ENCODE data around the gene POC1A. TPM values are rescaled to one million over a fixed set of nuclear protein-coding genes. Genes with fewer than 3 reads are reported as not detected.

POC1A gene
- total and polyA plus RNA-seq, 12 donors, result 0.44 to 3.5 (median 1.1) TPM

DNA sequence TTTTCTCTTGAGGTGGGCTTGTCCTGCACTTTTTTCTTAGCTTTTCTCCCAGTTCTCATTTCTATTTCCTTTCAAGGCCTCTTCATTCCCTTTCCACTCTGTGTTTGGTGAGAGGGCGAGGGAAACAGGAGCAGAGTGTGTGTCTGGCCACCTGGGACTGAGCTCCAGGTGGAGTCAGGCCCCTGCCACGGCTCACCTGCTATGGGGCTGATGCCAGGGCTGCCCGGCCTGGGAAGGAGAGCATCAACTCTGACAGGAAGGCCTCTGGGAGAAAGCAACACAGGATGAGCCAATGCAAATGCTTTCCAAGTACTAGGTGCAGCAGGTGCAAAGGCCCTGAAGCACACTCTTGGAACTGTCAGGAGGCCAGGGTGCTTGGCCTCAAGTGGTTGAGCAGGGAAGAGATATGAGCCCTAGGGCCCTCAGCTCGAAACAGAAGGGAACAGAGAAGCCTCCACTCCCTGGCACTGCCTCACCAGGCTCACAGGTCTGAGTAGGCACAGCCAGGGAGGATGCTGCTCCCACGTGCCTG lies 70.6 kb downstream of the POC1A start:
- Histone ChIP-seq H3K27me3 (no peaks in the 10 kb centered on the region), H3K4me3 (no peak overlapping the region), H3K36me3 (no peaks in the 10 kb centered on the region), H3K9me3 (no peaks in the 10 kb centered on the region), H3K4me1 (peaks cover 3 to 26% (median 22%) of the 10 kb centered on the region in 9 donors), H3K27ac (no peak overlapping the region)
- WGBS, 2 donors, result 92 to 94% methylated on average over 5 of the region's 5 CpGs
- TF ChIP-seq, protein P1, sequence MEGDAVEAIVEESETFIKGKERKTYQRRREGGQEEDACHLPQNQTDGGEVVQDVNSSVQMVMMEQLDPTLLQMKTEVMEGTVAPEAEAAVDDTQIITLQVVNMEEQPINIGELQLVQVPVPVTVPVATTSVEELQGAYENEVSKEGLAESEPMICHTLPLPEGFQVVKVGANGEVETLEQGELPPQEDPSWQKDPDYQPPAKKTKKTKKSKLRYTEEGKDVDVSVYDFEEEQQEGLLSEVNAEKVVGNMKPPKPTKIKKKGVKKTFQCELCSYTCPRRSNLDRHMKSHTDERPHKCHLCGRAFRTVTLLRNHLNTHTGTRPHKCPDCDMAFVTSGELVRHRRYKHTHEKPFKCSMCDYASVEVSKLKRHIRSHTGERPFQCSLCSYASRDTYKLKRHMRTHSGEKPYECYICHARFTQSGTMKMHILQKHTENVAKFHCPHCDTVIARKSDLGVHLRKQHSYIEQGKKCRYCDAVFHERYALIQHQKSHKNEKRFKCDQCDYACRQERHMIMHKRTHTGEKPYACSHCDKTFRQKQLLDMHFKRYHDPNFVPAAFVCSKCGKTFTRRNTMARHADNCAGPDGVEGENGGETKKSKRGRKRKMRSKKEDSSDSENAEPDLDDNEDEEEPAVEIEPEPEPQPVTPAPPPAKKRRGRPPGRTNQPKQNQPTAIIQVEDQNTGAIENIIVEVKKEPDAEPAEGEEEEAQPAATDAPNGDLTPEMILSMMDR (IDR thresholded peaks at IDR 0.05), result no peak
- ATAC-seq, result no peak
- no peak for DNase-seq
- intact Hi-C loops (cut with DNase I), result no loop called here

DNA sequence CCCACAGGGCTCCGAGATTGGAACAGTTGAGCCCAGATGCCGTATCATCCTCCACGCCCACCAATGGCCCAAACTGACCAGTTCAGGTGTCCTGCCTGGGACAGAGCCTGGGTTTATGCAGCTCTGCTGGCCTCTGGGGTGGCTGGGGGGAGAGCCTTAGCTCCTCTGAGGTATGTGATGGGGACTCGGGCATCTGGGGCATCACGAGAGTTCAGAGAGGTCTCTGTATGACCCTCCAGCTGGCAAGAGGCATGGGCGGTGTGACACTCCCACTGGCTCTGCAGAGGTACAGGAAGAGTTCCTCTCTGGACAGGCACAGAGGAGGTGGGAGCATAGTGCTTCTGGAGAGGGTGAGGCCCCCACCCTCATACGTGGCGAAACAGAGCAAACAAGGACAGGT lies 71.3 kb downstream of the POC1A start:
- Histone ChIP-seq H3K4me1 (peaks cover 0 to 19% (median 16%) of the 10 kb centered on the region in 9 donors), H3K36me3 (no peaks in the 10 kb centered on the region), H3K27me3 (no peaks in the 10 kb centered on the region), H3K27ac (no peak overlapping the region), H3K4me3 (no peak overlapping the region), H3K9me3 (no peaks in the 10 kb centered on the region)
- no peak for DNase-seq
- TF ChIP-seq, protein P1 (IDR thresholded peaks at IDR 0.05), result no peak
- WGBS, 2 donors, result 93 to 94% methylated on average over 8 of the region's 8 CpGs
- intact Hi-C loops (cut with DNase I), result no loop called here
- no peak for ATAC-seq

DNA sequence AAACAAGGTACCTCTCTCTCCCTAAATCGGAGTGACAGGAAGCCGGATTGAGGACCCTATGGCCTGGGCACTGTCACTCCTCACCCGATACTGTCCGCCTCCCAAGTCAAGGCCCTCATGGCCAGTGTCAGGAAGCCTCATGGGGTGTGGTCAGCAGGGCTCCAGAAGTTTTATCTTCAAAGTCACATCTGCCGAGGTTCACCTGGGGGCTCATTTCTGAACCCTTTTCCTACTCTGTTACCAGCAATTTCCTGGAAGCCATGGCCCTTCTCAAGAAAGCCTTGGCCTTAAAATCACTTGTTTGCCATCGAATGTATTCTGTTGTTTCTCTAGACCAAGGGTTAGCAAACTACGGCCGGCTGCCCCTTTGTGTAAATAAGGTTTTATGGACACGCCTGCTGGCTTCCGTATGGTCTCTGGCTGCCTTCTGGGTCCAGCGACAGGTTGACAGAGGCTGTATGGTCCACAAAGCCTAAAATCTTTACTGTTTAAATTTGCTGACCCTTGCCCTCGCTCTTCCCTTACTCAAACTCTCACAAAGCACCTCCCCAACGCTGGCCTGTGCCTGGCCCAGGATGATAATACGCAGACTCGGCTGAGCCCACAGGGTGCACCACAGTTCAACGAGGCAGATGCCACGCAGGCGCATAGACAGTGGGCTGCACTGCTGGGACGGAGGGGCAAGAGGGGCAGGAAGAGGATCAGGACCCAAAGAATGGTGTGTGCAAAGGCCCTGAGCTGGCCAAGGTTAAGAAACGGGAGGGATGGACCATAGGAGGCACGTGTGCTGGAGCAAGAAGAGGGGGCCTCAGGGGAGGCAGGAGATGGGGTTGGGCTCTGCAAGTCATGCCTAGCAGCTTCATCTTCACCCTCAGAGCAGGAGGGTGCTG lies 73.1 kb downstream of the POC1A start:
- Histone ChIP-seq H3K27me3 (no peaks in the 10 kb centered on the region), H3K36me3 (no peaks in the 10 kb centered on the region), H3K4me3 (no peak overlapping the region), H3K4me1 (peaks cover 0 to 14% (median 3%) of the 10 kb centered on the region in 9 donors), H3K27ac (no peak overlapping the region), H3K9me3 (no peaks in the 10 kb centered on the region)
- TF ChIP-seq, protein P1 (IDR thresholded peaks at IDR 0.05), result no peak
- ATAC-seq (no peak), DNase-seq (no peak)
- WGBS, 2 donors, result 90 to 92% methylated on average over 21 of the region's 21 CpGs
- intact Hi-C loops (cut with DNase I), result no loop called here

DNA sequence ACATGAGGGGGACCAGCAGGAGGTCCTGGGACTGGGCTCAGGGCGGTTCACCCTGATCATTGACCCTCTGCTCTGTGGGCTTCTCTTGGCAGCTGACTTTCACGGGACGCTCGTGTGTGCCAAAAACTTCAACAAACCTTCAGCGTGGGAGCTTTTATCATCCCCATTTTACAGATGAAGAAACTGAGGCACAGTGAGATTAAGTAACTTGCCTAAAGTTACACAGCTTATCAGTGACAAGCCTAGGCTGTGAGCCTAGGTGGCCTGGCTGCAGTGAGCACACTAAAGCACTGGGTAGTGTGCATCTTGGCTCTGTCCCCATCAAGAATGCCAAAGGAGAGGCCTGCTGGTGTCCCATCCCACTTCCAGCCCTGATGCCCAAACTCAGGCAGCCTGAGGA lies 74.3 kb downstream of the POC1A start:
- no peak for ATAC-seq
- TF ChIP-seq, protein P1 (IDR thresholded peaks at IDR 0.05), result no peak
- Histone ChIP-seq H3K4me3 (no peak overlapping the region), H3K27me3 (no peaks in the 10 kb centered on the region), H3K36me3 (peaks cover 0 to 6% (median 0%) of the 10 kb centered on the region in 9 donors), H3K4me1 (peaks cover 0 to 14% (median 3%) of the 10 kb centered on the region in 9 donors), H3K9me3 (no peaks in the 10 kb centered on the region), H3K27ac (no peak overlapping the region)
- no peak for DNase-seq
- 91 to 94% methylated on average over 5 of the region's 5 CpGs for WGBS, 2 donors
- intact Hi-C loops (cut with DNase I), result no loop called here
